ENCODE measurements around the gene AGPAT1. TPM values are rescaled to one million over a fixed set of nuclear protein-coding genes. Genes with fewer than 3 reads are reported as not detected.

The AGPAT1 gene
- total and polyA plus RNA-seq, 2 of the 13 experiments (the other 11 are each of a cell fraction or from before 2014, with no cell fraction given), result 51.3 to 139 TPM

DNA sequence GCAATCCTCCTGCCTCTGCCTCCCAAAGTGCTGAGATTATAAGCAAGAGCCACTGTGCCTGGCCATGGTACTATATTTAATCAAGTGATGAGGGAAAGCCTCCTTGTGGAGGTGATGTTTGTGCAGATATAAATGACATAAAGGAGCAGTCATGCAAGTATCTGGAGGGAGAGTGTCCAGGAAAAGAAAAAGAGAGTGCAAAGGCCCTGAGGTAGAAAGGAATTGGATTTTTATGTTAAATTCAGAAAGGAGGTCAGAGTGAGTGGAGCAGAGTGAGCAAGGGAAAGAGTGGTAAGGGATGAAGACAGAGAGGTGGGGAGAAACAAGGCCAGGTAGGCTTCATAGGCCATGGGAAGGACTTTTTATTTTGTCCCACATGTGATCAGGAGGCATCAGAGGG, 38.4 kb downstream of the AGPAT1 start:
- H3K27me3 ChIP-seq (ENCODE audit: control insufficient read depth in 1 of 2, insufficient read depth in 2 of 2, low read length in 2 of 2), result peaks cover 1 to 6% of the 10 kb centered on the region in 2 experiments; a peak in 2 of 5 replicates
- intact Hi-C loops (cut with micrococcal nuclease; ENCODE audit: unreplicated experiment) (no loop called here), in situ Hi-C loops (cut with HindIII; ENCODE audit: extremely low pct_ligation_motif_present, low pct_unique_long_range_greater_than_20kb) (no loop called here)
- ChIA-PET POLR2A (interaction anchor here (0.7 to 1.1 kb wide), 2 partner anchors 9 to 46 kb away, joined by 3 to 5 read pairs; partner anchors contain the start of gene ATF6B), CTCF (ENCODE audit: low intra/inter-chr PET ratio, low total read pairs) (no interaction called here)
- no peak overlapping the region for H3K9ac ChIP-seq (ENCODE audit: insufficient read depth, low read depth, low read length)
- no peaks in the 10 kb centered on the region for H4K20me1 ChIP-seq (ENCODE audit: insufficient read depth, low read length)
- no TSS peak for BruUV-seq (replicated peaks)
- FAIRE-seq, result no peak
- H3K4me3 ChIP-seq (replicated peaks in 1 of 3; ENCODE audit: insufficient read depth in 1 of 3, low read depth in 2 of 3, low read length in 3 of 3), result no peak overlapping the region
- no peak overlapping the region for H3K4me2 ChIP-seq (ENCODE audit: low read depth, low read length)
- H3K9me3 ChIP-seq (ENCODE audit: low read length), result no peaks in the 10 kb centered on the region
- TF ChIP-seq, protein P1, sequence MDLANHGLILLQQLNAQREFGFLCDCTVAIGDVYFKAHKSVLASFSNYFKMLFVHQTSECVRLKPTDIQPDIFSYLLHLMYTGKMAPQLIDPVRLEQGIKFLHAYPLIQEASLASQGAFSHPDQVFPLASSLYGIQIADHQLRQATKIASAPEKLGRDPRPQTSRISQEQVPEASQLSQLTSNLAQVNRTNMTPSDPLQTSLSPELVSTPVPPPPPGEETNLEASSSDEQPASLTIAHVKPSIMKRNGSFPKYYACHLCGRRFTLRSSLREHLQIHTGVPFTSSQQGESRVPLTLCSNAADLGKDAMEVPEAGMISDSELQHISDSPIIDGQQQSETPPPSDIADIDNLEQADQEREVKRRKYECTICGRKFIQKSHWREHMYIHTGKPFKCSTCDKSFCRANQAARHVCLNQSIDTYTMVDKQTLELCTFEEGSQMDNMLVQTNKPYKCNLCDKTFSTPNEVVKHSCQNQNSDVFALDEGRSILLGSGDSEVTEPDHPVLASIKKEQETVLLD (CRISPR knock-in tag; IDR thresholded peaks at IDR 0.05; ENCODE audit: low read depth), result no peak
- no peak for TF ChIP-seq SCMH1 (CRISPR knock-in tag; IDR thresholded peaks at IDR 0.05; ENCODE audit: borderline replicate concordance)
- no peak for TF ChIP-seq ZBTB3 (CRISPR knock-in tag; IDR thresholded peaks at IDR 0.05; ENCODE audit: borderline replicate concordance, low read depth)
- no peak for TF ChIP-seq SRF (IDR thresholded peaks at IDR 0.05; ENCODE audit: low read depth, low read length)
- TF ChIP-seq, protein P2, sequence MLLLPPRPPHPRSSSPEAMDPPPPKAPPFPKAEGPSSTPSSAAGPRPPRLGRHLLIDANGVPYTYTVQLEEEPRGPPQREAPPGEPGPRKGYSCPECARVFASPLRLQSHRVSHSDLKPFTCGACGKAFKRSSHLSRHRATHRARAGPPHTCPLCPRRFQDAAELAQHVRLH (CRISPR knock-in tag; IDR thresholded peaks at IDR 0.05; ENCODE audit: borderline replicate concordance, low read depth), result no peak
- no peak for TF ChIP-seq ZKSCAN5 (CRISPR knock-in tag; IDR thresholded peaks at IDR 0.05)
- TF ChIP-seq AHR (CRISPR knock-in tag; IDR thresholded peaks at IDR 0.05), result no peak
- no peak overlapping the region for H2AFZ ChIP-seq (ENCODE audit: low read length)
- DNase-seq (ENCODE audit: low spot score), result no peak
- no peaks in the 10 kb centered on the region for H3K79me2 ChIP-seq (ENCODE audit: insufficient read depth, low read length)
- H3K4me1 ChIP-seq (ENCODE audit: insufficient read depth, low read length), result peaks cover 43% of the 10 kb centered on the region
- no peaks in the 10 kb centered on the region for H3K36me3 ChIP-seq (replicated peaks in 1 of 2; ENCODE audit: control insufficient read depth in 1 of 2, insufficient read depth in 2 of 2, low read length in 2 of 2)
- ATAC-seq, result no peak
- H3K27ac ChIP-seq (ENCODE audit: extremely low read length, insufficient read depth, low read length), result no peak overlapping the region

DNA sequence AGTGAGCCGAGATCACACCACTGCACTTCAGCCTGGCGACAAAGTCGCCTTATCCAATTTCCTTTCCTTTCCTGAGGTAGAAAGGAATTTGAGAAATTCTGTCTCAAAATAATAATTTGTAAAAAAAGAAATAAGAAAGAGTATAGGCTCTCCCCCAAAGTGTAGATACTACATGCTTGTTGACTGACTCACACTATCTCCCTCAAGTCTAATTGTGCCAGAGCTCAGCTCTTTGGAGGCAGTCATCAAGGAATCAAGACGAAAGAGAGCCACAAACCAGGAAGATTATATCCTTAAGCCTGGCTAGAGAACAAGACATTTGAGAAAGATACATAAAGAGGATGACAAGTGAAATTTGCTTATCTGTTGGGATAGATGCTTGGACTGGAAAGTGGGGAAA, 42.1 kb downstream of the AGPAT1 start:
- no peak overlapping the region for H2AFZ ChIP-seq (ENCODE audit: low read length)
- intact Hi-C loops (cut with micrococcal nuclease; ENCODE audit: unreplicated experiment) (no loop called here), in situ Hi-C loops (cut with HindIII; ENCODE audit: extremely low pct_ligation_motif_present, low pct_unique_long_range_greater_than_20kb) (no loop called here)
- peaks cover 1 to 6% of the 10 kb centered on the region in 2 experiments; a peak in 2 of 5 replicates for H3K27me3 ChIP-seq (ENCODE audit: control insufficient read depth in 1 of 2, insufficient read depth in 2 of 2, low read length in 2 of 2)
- FAIRE-seq, result no peak
- no peak overlapping the region for H3K27ac ChIP-seq (ENCODE audit: extremely low read length, insufficient read depth, low read length)
- DNase-seq (ENCODE audit: low spot score), result no peak
- H3K36me3 ChIP-seq (replicated peaks in 1 of 2; ENCODE audit: control insufficient read depth in 1 of 2, insufficient read depth in 2 of 2, low read length in 2 of 2), result no peaks in the 10 kb centered on the region
- no TSS peak for BruUV-seq (replicated peaks)
- no peak for ATAC-seq
- peaks cover 9% of the 10 kb centered on the region for H3K79me2 ChIP-seq (ENCODE audit: insufficient read depth, low read length)
- no peak overlapping the region for H3K4me3 ChIP-seq (replicated peaks in 1 of 3; ENCODE audit: insufficient read depth in 1 of 3, low read depth in 2 of 3, low read length in 3 of 3)
- H3K4me1 ChIP-seq (ENCODE audit: insufficient read depth, low read length), result peaks cover 23% of the 10 kb centered on the region
- 44% methylated on average over 4 of the region's 4 CpGs for WGBS (ENCODE audit: low lambda C conversion rate)
- no peak overlapping the region for H3K9ac ChIP-seq (ENCODE audit: insufficient read depth, low read depth, low read length)
- H4K20me1 ChIP-seq (ENCODE audit: insufficient read depth, low read length), result no peaks in the 10 kb centered on the region
- H3K9me3 ChIP-seq (ENCODE audit: low read length), result no peaks in the 10 kb centered on the region
- no peak overlapping the region for H3K4me2 ChIP-seq (ENCODE audit: low read depth, low read length)
- CTCF ChIA-PET (ENCODE audit: low intra/inter-chr PET ratio, low total read pairs), result no interaction called here
- TF ChIP-seq, protein P3, sequence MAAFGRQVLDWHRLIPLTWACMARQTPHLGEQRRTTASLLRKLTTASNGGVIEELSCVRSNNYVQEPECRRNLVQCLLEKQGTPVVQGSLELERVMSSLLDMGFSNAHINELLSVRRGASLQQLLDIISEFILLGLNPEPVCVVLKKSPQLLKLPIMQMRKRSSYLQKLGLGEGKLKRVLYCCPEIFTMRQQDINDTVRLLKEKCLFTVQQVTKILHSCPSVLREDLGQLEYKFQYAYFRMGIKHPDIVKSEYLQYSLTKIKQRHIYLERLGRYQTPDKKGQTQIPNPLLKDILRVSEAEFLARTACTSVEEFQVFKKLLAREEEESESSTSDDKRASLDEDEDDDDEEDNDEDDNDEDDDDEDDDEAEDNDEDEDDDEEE (CRISPR knock-in tag; IDR thresholded peaks at IDR 0.05), result no peak
- TF ChIP-seq, protein P4, sequence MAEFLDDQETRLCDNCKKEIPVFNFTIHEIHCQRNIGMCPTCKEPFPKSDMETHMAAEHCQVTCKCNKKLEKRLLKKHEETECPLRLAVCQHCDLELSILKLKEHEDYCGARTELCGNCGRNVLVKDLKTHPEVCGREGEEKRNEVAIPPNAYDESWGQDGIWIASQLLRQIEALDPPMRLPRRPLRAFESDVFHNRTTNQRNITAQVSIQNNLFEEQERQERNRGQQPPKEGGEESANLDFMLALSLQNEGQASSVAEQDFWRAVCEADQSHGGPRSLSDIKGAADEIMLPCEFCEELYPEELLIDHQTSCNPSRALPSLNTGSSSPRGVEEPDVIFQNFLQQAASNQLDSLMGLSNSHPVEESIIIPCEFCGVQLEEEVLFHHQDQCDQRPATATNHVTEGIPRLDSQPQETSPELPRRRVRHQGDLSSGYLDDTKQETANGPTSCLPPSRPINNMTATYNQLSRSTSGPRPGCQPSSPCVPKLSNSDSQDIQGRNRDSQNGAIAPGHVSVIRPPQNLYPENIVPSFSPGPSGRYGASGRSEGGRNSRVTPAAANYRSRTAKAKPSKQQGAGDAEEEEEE (CRISPR knock-in tag; IDR thresholded peaks at IDR 0.05; ENCODE audit: borderline replicate concordance), result no peak
- no peak for TF ChIP-seq ZNF775 (CRISPR knock-in tag; IDR thresholded peaks at IDR 0.05; ENCODE audit: borderline replicate concordance)
- POLR2A ChIA-PET, result no interaction called here
